ENCODE measurements around the gene ERG.

ERG gene

DNA sequence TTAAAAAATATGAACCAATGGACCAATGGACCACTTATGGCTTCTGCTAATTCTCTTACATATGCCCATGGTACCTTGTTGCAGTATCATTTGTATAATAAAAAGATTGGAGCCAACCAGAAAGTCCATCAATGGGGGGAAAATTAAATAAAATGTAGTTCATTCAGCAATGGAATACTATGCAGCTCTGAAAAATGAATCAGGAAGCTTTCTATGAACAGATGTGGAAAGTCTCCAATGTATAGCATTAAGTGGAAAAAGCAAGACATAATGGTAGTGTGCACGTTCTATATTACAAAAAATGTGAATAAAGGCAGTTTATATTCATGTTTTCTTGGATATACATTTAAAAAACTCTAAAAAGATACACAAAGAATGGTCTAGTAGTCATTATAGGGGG is 140.2 kb downstream of the ERG start:
- no peak for DNase-seq (ENCODE audit: low spot score)

- no peak for DNase-seq (ENCODE audit: low spot score)
Measured at GRCh38 chr21:38356883-38357625, 141.2 kb downstream of the ERG start.

DNA sequence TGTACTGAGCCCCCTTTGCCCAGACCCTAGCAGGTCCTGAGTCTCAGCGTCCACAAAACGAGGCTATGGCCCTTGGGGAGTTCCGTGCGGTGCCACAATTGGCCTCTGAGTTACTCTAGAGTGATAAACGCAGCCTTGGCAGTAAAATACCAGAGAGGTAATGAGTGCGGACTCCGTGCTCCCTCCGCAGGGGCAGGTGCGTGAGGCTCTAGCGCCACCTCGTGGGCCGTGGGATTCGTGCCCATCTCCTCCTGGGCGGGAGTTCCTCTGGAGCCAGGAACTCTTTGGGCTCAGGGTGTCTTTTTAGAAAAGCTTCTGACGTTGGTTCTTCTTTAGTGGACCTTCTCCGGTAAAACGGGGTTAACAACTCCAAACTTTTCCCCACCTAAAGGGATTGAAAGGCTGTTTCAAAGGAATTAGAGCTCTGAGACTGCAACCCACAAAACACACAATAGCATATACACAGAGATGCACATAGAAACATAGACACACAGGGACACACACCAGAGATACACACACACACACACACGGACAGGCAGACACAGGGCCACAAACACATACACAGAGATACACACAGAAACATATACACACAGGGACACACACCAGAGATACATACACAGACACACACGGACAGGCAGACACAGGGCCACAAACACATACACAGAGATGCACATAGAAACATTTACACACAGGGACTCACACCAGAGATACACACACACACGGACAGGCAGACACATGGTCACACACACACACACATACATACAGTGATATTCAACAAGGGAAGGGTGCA is 142.1 kb downstream of the ERG start:
- DNase-seq (ENCODE audit: low spot score): peak; percentile 69

DNA sequence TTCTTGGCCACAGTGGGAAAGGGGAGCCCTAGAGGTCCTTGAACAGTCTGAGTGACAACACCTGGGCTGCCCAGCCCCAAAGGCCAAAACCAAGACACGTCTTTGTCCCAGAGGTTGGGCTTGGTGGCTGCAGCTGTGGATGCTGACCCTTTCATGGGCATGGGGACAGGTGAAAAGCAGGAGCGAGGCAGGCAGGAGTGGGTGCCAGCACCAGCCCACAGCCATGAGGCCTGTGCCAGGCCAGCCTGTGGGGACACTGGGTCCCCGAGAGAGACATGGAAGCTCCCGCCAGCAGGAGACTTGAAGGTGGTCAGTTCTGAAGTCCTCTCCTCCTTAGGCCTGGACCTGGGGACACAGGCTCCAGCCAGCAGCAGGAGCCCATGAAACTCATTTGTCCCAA is 142.9 kb downstream of the ERG start:
- no peak for DNase-seq (ENCODE audit: low spot score)

DNA sequence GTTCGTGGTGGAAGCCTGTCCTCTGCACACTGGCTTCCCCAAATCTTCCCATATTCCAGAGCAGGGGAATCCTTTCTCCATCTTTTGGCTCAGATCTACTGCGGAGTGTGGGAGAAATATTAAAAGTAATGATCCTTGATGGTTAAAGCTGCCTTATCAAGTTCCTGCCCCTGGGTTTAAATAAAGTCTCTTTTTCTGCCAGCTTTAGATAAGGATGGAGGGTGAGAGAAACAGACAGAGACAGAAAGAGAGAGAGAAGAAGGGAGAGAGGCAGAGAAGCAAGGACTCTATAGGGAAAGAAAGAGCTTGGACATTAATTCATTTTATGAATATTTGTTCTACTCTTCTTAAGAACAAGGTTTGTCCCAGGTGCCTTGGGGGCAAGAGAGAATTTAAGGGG is 143.5 kb downstream of the ERG start:
- DNase-seq (ENCODE audit: low spot score): no peak

DNA sequence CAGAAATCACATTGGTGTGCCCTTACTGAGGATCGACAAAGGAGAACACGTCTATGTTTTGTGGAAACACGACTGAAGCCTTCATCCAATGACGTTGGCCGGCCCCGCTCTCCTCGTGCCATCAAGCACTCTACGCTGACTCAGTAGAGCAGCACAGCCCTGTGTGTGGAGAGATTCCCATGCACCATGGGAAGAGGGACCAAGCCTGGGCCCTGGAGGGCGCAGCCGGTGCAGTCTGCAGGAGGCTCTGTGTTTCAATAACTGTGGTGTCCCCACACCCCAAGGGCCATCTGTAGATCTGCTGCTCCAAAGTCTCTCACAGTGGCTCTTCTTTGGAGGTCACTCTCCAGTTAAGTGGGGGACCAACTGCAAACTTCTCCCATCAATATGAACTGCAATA is 144.0 kb downstream of the ERG start:
- no peak for DNase-seq (ENCODE audit: low spot score)

DNA sequence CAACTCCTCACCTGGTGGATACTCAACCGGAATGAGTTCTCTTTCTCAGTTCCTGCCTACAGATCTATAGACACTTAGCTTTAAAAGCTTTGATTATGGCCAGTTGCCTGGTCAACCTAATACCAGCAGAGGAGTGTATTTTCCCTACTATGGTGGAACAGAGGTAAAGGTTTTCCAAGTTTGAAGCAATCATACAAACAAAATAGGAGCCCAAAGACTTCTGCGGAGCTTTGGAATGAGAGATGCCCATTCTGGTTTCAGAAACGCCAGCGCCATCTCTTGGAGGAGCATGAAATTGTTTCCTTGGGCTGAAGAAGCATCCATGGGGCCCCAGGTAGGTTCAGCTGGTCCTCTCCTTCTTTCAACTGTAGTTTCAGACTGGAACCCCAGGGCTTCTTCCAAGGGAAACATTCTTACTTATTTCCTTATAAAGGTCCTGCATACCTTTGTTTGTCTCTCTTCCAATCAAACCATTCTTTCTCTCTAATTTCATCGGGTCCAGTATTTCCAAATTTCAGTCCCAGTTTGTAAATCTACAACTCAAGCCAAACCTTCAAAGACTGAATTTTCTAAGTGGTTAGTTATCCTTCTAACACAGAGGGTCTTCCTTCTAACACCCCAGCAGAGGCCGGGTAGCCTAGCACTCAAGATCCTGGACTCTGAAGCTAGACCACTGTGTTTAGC is 145.6 kb downstream of the ERG start:
- peak; percentile 40 for DNase-seq (ENCODE audit: low spot score)

DNA sequence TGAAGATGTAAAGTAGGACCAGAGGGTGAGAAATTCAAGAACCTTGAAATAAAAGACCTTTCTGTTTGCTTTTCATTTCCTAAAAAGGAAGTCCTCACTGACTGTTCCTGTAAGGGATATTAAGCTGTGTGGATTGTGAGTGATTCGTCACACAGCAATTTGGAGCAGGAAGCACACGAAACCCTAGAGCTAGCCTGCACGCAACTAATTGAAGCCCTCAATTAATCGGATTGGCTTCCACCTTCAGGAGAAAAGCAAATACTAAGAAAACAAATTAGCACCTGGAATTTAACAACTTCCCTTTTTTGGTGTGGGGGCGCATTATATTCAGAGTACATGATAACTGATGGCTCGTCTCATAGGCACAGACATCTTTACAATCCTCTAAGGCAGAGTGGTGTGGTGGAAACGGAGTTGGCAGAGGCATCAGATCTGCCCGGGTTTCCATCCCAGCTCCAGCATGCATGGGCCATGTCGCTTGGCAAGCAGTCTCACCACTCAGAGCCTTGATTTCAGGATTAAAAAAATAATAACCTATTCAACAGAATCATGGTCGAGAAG is 146.2 kb downstream of the ERG start:
- peak; percentile 16 for DNase-seq (ENCODE audit: low spot score)

DNA sequence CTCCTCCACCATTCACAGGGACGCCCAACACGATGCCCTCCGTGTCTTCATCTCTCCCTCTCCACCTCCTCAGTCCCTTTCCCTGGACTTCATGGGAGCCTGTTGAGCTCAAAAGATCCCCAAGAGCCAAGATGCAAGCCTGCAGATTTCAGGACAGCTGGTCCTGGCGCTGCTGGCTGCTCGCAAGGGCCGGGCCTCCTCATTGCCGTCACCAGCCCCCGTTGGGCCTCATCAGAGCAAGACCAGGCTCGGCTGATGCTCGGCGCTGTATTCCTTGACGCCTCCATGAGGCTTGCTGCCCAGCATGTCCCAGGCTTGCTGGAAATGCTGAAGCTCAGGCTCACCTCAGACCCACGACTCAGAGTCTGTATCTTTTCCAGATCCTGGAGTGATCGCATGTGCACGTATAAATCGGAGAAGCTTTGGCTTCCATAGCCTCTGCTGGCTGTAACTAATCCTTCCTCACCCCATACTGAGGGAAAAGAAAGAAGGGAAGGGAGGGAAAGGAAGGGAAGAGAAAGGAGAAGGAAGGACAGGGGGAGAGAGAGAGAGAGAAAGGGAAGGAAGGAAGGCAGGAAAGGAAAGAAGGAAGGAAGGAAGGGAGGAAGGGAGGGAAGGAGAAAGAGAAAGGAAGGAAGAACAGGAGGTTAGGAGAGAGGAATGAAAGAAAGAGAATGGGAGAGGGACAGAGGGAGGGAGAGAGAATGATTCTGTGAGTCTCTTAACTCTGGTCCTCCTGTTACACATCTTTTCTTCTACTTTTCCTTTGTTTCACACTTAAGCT is 146.9 kb downstream of the ERG start:
- no peak for DNase-seq (ENCODE audit: low spot score)

DNA sequence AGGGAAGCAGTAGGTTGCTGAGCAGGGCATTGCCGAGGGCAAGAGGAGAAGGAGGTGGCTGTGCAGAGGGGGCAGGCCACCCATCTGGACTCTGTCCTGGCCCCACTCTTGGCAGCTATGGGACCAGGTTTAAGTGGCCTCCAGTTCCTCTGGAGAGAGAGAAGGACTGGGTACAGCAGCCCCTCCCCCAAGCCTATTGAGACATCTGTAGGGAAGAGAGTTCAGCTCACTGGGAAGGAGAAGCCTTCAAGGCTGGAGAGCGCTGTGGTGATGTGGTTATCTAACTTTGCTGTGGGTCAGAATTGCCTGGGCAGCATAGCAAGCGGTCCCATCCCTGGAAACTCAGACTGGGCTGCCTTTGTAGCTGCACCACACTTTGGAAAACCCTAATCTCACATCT is 147.6 kb downstream of the ERG start:
- DNase-seq (ENCODE audit: low spot score): no peak

- DNase-seq (ENCODE audit: low spot score): no peak
Measured at GRCh38 chr21:38349977-38350376, 148.3 kb downstream of the ERG start.

DNA sequence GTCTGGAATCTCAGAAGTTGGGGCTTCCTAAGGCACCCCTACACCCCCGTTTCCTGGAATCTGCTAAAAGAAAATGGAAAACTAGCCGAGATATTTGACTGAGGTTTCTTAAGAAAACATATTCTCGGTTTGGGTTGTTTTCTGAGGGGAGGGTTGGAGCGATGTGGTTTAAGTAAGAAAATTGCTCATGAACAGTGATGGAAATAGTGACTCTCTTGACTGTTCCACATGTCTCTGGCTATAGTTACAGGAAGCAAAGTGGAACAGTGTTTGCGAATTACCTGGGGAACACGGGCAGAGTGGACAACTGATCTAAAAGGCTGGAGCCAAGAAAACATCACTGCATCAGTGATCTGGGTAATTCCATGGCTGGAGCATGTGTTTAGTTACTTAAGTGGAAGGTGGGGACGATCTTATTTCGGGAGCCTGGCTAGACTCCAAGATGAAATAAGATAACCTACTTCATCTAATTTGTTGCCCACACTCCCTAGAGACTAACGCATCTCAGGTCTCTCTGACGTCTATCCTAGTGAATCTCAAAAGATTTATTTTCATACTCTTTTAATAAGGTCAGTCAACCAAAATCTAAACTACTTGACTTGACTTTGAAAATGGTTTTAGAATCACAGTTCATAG is 149.0 kb downstream of the ERG start:
- no peak for DNase-seq (ENCODE audit: low spot score)

DNA sequence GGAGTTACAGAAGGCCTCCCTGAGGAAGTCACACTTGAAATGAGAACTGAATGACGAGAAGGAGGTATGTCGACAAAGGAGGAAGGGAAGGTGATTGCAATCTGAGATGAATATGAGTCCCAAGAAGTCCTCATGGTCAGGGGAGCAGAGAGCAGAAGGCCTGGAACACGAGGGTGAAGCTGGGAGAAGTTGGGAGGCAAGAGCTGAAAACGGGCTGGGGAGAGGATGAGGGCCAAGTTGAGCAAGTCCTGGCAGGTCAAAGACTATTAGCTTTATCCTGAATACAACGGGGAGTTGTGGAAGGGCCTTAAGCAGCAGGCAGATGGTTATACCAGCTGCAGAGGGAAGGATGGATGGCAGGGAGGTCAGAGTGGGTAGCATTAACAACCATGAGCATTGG is 152.0 kb downstream of the ERG start:
- no peak for DNase-seq (ENCODE audit: low spot score)

DNA sequence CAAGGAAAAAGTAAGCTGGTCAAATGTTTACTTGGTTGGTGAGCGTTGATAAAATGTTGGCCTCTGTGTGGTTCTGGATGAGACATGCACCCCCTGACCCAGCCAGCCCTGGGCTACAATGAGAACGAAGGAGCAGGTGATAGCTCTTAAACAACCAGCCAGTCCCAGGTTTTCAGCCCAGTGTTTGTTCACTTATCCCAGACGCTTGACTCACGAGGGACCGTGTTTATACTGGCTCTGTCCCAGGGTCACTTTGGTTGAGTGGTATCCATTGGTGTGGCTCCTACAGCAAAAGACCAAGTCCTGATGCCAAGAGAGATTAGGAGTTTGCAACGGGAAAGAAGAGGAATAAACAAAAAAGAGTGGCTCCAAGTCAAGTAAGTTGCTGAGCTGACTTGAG is 154.6 kb downstream of the ERG start:
- DNase-seq (ENCODE audit: low spot score): no peak

- no peak for DNase-seq (ENCODE audit: low spot score)
Measured at GRCh38 chr21:38342739-38343138, 155.5 kb downstream of the ERG start.

DNA sequence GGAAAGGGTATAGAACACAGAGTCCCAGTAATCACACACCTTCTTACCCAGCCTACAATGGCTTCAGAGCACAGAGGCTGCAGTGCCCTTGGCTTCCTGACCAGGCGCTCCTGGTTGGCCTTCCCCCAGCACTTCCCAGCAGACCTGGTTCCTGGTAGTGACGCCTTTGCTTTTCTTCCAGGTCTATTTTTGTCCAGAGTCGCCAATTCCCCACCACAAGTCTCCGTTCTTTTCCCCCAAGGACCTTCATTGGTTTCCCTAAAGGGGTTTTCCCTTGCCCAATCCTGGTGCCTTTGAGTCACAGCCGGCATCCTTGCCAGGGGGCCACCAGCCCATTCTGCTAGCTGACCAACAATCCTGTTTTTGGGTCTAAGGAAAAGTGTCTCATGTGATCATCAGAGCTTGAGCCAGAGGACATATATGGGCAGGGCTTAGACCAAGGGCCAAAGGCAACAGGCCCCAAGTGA is 156.7 kb downstream of the ERG start:
- no peak for DNase-seq (ENCODE audit: low spot score)

- no peak for DNase-seq (ENCODE audit: low spot score)
Measured at GRCh38 chr21:38340131-38340530, 158.1 kb downstream of the ERG start.

- no peak for DNase-seq (ENCODE audit: low spot score)
Measured at GRCh38 chr21:38337793-38338192, 160.5 kb downstream of the ERG start.

DNA sequence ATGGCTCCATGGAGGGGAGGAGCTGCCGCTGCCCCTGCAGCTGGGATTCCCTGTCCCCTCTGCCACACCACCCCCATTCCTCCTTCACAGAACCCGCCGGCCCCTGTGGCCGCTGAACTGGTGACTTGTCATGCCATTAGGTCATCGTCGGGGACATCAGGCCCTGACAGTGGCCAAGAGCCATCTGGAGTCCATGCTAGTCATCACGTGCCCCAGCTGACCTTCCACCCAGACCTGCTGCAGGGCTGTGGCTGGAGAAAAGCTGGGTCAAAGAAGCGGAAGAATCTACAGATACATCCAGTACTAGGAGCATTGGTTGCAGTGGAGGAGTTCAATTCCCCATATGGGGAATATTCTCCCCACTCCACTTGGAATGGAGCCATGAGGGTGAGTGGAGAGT is 163.4 kb downstream of the ERG start:
- no peak for DNase-seq (ENCODE audit: low spot score)

DNA sequence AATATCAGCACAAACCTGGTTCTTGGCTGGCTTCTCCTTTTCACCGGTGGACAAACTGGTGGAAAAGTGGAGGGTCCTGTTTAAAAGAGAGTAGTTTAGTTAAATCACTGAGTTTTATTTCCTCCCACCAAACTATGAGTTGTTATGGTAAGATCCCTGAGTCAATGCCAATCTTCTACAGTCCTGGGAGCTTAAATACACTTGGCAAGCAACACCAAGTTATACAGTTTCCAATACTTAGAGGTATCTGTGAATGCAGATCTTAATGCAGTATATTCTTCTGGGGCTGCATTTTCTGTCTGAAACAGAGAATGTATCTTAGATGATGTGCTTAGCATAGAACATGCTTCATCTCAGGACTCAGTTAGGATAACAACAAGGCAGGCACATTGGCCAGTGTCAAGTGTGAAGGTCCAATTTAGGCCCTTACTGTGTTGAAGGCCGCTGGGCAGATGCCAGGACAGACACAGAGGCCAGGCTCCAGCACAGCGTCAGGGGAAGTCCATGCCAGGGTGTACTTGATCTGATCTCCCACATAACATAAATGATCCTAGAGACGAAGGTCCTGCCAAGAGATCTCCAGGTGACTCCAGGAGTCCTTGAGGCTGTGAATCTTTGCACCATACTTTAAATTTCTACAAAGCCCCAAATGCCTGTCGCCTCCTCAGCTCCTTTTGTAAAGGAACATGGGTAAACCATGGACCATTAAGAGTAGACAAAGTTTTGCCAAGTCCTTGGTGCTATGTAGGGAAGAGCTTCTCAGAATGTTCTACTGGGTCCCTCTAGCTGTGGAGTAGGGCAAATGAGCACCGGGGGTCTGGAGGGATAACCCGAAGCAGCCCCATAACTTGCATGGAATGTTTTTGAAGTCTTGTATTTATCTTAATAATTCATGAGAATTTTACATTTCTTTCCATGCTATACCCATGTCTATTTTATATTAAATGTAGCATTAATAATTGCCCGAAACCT is 164.7 kb downstream of the ERG start:
- no peak for DNase-seq (ENCODE audit: low spot score)

All from COLO829 (cell line).